ENCODE results near the gene UTP18.
"Not testable (repeated sequence)": the region's sequence is repeated elsewhere in the genome, so short reads cannot be mapped to it uniquely, and the experiment has no call there.

The UTP18 gene

GRCh38 chr17:51259564-51260236 is 646 bp upstream of the UTP18 start, which contains the start of gene MBTD1:
TSS of gene MBTD1 (minus strand) at chr17:51260049. CDS start at chr17:51225161, 34,888 bp downstream.
- no peak for DNase-seq (ENCODE audit: low read depth)

- no peak for DNase-seq (ENCODE audit: low read depth)
Measured at GRCh38 chr17:51261024-51261963, 948 bp downstream of the UTP18 start.

- DNase-seq (ENCODE audit: low read depth) = no peak
Measured at GRCh38 chr17:51263006-51263405, 2.7 kb downstream of the UTP18 start.

GRCh38 chr17:51264466-51264865 is 4.1 kb downstream of the UTP18 start:
- DNase-seq (ENCODE audit: low read depth) = not testable (repeated sequence)

GRCh38 chr17:51269991-51270390 is 9.6 kb downstream of the UTP18 start:
- no peak for DNase-seq (ENCODE audit: low read depth)

- DNase-seq (ENCODE audit: low read depth) = no peak
Measured at GRCh38 chr17:51270636-51271035, 10.3 kb downstream of the UTP18 start.

GRCh38 chr17:51272812-51273211 is 12.5 kb downstream of the UTP18 start:
- DNase-seq (ENCODE audit: low read depth) = no peak

GRCh38 chr17:51275381-51275780 is 15.0 kb downstream of the UTP18 start:
- peak; percentile 53 for DNase-seq (ENCODE audit: low read depth)

DNA sequence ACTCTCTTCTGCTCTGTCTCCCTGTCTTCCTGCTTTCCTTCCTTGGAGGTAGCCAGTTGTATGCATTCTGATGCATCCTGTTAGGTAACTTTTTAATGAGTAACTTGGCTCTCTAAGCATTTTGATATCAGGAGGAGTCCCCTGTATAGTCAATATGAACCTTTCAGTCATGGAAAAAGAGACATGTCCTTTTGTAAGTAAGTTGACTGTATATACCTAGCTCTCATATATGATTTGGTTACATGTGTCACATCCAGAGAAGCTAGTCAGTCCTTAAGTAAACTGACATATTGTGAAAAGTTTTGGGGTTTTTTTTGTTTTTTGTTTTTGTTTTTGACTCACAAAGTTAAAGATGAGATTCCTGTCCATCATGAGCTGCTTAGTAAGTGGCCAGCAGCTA is 18.8 kb downstream of the UTP18 start:
- no peak for DNase-seq (ENCODE audit: low read depth)

DNA sequence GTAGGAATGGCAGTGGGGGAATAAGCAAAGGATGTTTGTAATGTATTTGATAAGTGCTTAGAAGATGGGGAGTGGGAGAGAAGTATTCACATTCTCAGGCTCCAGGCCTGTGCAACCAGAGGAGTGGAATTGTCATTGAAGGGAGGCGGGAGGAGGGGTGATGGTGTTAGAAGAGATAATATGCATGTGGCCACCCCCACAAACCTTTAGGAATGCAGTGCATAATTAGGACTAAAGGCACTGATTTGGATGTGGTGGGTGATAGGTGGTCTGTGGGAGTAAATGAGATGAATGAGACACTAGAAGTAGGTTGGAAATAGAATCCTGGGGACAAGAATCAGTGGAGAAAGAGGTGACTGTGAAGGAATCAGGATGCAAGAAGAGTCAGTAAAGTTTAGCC is 27.1 kb downstream of the UTP18 start:
- DNase-seq (ENCODE audit: low read depth) = no peak

- no peak for DNase-seq (ENCODE audit: low read depth)
Measured at GRCh38 chr17:51289696-51290111, 29.4 kb downstream of the UTP18 start.

DNA sequence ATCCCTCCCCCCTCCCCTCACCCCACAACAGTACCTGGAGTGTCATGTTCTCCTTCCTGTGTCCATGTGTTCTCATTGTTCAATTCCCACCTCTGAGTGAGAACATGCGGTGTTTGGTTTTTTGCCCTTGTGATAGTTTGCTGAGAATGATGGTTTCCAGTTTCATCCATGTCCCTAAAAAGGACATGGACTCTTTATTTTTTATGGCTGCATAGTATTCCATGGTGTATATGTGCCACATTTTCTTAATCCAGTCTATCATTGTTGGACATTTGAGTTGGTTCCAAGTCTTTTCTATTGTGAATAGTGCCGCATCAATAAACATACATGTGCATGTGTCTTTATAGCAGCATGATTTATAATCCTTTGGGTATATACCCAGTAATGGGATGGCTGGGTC is 34.0 kb downstream of the UTP18 start:
- DNase-seq (ENCODE audit: low read depth) = not testable (repeated sequence)

DNA sequence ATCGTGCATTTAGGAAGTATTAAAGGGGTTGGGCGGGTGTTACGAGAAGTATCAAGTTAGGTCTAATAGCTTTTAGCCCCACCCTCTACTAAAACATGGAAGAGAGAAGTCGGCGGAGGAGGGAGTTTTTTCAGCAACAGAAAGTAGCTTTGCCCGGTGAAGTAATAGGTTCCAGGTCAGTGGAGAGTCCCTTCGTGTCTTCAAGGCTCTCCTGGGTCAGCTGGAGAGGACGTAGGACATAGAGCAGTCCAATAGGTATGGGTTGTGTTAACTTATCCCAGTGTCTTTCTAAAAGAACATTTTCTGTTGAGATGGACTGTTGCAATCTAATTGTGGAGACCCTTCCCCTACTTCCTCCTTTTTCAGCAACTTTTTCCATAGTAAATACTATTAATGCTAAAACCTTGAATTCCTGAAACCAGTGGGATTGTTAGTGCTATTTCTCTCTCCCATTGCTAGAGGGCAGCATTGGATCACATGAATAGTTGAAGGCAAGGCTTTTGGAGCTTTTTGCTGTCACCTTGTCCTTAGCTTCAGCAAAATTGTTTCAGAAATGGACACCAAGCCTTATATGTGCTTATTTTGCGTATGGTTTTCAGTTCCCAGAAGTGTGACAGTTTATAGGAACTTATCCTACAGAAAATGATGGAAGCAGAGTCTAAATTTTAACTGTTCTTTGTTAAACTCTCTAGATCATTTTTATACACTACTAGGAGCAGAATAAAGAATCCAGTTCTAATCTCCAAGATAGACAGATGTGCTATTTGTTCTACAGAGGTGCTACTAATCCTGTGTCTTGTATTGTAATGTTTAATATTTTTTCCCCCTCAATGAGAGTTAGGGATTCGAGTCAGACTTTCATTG is 38.4 kb downstream of the UTP18 start:
- DNase-seq (ENCODE audit: low read depth) = peak; percentile 10

GRCh38 chr17:51299859-51300258 is 39.5 kb downstream of the UTP18 start:
- DNase-seq (ENCODE audit: low read depth) = no peak

DNA sequence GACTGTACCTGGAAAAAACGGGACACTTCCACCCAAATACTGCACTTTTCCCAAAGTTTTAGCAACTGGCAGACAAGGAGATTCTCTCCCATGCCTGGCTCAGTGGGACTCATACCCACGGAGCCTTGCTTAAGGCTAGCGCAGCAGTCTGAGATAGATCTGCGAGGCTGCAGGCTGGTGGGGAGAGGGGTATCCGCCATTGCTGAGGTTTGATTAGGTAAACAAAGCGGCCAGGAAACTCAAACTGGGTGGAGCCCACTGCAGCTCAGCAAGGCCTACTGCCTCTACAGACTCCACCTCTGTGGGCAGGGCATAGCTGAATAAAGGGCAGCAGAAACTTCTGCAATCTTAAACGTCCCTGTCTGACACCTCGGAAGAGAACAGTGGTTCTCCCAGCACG is 44.8 kb downstream of the UTP18 start:
- DNase-seq (ENCODE audit: low read depth) = no peak

GRCh38 chr17:51312003-51312402 is 51.7 kb downstream of the UTP18 start:
- not testable (repeated sequence) for DNase-seq (ENCODE audit: low read depth)

DNA sequence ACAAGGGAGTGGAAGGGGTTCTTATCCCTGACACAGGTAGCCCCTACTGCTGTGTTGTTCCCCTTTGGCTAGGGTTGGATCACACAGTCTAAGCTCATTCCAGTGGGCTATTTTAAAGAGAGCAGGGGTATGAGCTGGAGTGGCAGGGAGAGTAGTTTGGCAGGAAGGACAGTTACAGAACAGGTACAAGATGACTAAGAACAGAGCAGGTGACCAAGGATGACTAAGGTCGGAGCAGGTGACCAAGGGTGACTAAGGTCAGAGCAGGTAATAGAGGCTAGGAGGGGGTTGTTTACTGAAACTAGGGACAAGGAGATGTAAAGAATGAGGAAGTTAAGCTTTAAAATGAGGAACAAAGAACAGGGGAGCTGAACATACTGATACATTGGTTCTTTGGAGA is 58.8 kb downstream of the UTP18 start:
- DNase-seq (ENCODE audit: low read depth) = no peak

DNA sequence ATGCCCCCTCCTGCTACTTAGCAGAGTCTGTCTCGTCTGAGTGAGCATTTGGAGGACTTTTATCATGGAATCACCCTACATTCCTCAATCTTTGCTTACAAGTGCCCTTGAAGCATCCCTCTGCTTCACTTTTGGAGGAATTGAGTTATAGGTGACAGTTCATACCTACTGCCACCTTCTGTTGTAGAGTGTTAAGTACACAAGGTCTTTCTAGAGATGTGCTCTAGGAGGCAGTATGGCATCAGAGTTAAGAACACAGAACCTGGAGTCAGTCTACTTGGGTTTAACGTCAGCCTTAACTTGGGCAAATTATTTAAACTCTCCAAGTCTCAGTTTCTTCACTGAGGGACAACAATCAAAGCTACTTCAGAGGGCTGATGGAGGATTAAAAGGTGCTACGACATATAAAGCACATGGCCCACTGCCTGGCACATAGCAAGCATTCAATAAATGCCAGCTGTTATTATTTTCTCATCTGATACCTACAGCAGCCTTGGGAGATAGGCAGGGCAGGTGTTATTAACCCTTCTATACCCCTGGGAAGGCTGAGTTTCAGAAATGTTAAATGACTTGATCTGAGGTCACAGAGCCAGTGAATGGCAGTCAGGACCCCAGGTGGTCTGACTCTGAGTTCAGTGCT is 62.2 kb downstream of the UTP18 start:
- no peak for DNase-seq (ENCODE audit: low read depth)

GRCh38 chr17:51325471-51325870 is 65.1 kb downstream of the UTP18 start:
- DNase-seq (ENCODE audit: low read depth) = no peak

DNA sequence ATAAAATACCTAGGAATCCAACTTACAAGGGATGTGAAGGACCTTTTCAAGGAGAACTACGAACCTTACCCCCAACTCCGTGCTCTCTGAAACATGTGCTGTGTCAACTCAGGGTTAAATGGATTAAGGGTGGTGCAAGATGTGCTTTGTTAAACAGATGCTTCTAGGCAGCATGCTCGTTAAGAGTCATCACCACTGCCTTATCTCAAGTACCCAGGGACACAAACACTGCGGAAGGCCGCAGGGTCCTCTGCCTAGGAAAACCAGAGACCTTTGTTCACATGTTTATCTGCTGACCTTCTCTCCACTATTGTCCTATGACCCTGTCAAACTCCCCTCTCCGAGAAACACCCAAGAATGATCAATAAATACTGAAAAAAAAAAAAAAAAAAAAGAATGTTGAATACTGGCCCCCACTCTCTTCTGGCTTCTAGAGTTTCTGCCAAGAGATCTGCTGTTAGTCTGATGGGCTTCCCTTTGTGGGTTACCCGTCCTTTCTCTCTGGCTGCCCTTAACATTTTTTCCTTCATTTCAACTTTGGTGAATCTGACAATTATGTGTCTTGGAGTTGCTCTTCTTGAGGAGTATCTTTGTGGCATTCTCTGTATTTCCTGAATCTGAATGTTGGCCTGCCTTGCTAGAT is 70.6 kb downstream of the UTP18 start:
- DNase-seq (ENCODE audit: low read depth) = not testable (repeated sequence)

DNA sequence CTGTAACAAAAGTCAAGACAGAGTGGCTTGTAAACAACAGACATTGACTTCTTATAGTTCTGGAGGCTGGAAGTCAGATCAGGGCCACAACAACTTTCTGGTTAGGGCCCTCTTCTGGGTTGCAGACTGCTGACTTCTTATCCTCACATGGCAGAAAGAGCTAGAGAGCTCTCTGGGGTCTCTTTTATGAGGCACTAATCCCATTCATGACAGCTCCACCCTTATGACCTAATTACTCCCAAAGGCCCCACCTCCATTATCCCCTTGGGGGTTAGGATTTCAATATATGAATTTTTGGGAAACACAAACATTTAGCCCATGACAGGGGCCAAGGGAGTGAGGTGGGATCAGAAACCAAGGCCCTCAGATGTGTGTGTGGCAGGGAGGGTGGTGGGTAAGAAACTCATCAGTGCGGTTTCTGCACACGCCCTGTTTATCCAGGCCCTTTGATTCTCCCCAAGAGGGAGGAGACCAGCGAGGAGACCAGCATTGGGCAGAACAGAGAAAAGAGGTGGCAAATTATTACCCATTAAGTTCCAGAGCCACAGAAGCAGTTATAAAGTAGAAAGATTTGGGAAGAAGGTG is 74.8 kb downstream of the UTP18 start:
- no peak for DNase-seq (ENCODE audit: low read depth)
